GM13976 (cell line): Measurements from ENCODE around the gene NREP.

Experiments used
- DNase-seq: peaks from one replicate; pipeline ENCODE4 v3.0.0; 2012; ENCODE audit warnings: low spot score
- CTCF ChIP-seq: IDR thresholded peaks from 2 replicates; pipeline ENCODE4 v1.5.1; 2012; ENCODE audit warnings: borderline replicate concordance, mild to moderate bottlenecking; ENCODE audit not compliant: insufficient read depth; ENCODE audit errors: extremely low read depth, missing control alignments, control extremely low read depth
- in situ Hi-C: fragments of 300-500 bp; cut with MboI; formaldehyde crosslinking; loops from one replicate; pipeline ENCODE4 v1.12.0; 2022; ENCODE audit warnings: low sequenced_read_pairs, mixed read lengths, inconsistent platforms; ENCODE audit not compliant: unreplicated experiment

NREP gene

GRCh38 chr5:111707630-111708164 is 49.3 kb downstream of the NREP start:
- in situ Hi-C loops: no loop called here
- TF ChIP-seq CTCF: no peak
- no peak for DNase-seq

GRCh38 chr5:111706345-111706744 is 50.6 kb downstream of the NREP start:
- no peak for TF ChIP-seq CTCF
- in situ Hi-C loops: no loop called here
- no peak for DNase-seq

- no peak for DNase-seq
- no peak for TF ChIP-seq CTCF
- in situ Hi-C loops: no loop called here
Measured at GRCh38 chr5:111704452-111705085, 52.4 kb downstream of the NREP start.

GRCh38 chr5:111703662-111704061 is 53.3 kb downstream of the NREP start:
- in situ Hi-C loops: no loop called here
- peak; percentile 53 for DNase-seq
- no peak for TF ChIP-seq CTCF

GRCh38 chr5:111699976-111700375 is 57.0 kb downstream of the NREP start:
- DNase-seq: no peak
- no peak for TF ChIP-seq CTCF
- in situ Hi-C loops: no loop called here

- in situ Hi-C loops: no loop called here
- no peak for TF ChIP-seq CTCF
- no peak for DNase-seq
Measured at GRCh38 chr5:111699324-111699723, 57.7 kb downstream of the NREP start.
